ENCODE results near the gene AJUBA. TPM values are rescaled to one million over a fixed set of nuclear protein-coding genes. Genes with fewer than 3 reads are reported as not detected.
A peak's percentile ranks its signal among the peaks of the same experiment; 100 is the strongest.
"Not testable (repeated sequence)": the region's sequence is repeated elsewhere in the genome, so short reads cannot be mapped to it uniquely, and the experiment has no call there.

Gene AJUBA
- total RNA-seq, 2 experiments from 2014 or later: 1.2 to 1.3 TPM

- no peak for DNase-seq
- peaks cover 6% of the 10 kb centered on the region for H3K4me1 Mint-ChIP-seq
- no peak overlapping the region for H3K27ac Mint-ChIP-seq
- no peaks in the 10 kb centered on the region for H3K27me3 Mint-ChIP-seq
- no peaks in the 10 kb centered on the region for H3K36me3 Mint-ChIP-seq (ENCODE audit: low read depth)
- ChIA-PET CTCF (no interaction called here), POLR2A (no interaction called here)
- no peak overlapping the region for H3K4me3 Mint-ChIP-seq
- H3K9me3 Mint-ChIP-seq: no peaks in the 10 kb centered on the region
Measured at GRCh38 chr14:23018107-23018506, 35.8 kb upstream of the AJUBA start.

DNA sequence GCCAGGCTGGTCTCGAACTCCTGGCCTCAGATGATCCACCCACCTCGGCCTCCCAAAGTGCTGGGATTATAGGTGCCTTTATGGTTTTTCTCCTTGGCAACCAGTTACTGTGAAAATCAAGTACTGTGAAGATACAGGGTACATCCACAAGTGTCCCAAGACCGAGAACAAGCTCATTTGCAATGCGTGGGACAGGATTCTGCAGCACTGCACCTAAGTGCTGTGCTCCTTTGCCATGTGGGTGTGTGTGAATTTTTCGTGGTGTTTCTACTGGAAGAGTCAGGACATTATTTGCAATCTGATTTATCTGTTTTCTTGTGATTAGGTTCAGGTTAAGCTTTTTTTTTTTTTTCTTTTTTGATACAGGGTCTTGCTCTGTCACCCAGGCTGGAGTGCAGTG, 34.7 kb upstream of the AJUBA start:
- Mint-ChIP-seq H3K4me3 (no peak overlapping the region), H3K4me1 (peaks cover 2% of the 10 kb centered on the region), H3K27ac (no peak overlapping the region), H3K27me3 (no peaks in the 10 kb centered on the region), H3K9me3 (no peaks in the 10 kb centered on the region), H3K36me3 (ENCODE audit: low read depth) (no peaks in the 10 kb centered on the region)
- CTCF ChIA-PET: interaction anchor here (1.2 to 1.6 kb wide), 4 partner anchors 10 to 41 kb away, joined by 3 to 9 read pairs (median 4); no protein-coding TSS in a partner anchor
- POLR2A ChIA-PET: interaction anchor here (2.0 kb wide), 1 partner anchor 10 kb away, joined by 15 read pairs; no protein-coding TSS in a partner anchor
- no peak for DNase-seq

- Mint-ChIP-seq H3K27ac (no peak overlapping the region), H3K36me3 (ENCODE audit: low read depth) (no peaks in the 10 kb centered on the region), H3K9me3 (no peaks in the 10 kb centered on the region), H3K4me1 (peaks cover 6% of the 10 kb centered on the region), H3K27me3 (no peaks in the 10 kb centered on the region), H3K4me3 (no peak overlapping the region)
- CTCF ChIA-PET: interaction anchor here (1.0 to 1.6 kb wide), 3 partner anchors 29 to 53 kb away, joined by 4 to 5 read pairs (median 4); no protein-coding TSS in a partner anchor
- no peak for DNase-seq
- POLR2A ChIA-PET: interaction anchor here (2.0 kb wide), 1 partner anchor 9 kb away, joined by 15 read pairs; no protein-coding TSS in a partner anchor
Measured at GRCh38 chr14:23015618-23016017, 33.3 kb upstream of the AJUBA start.

DNA sequence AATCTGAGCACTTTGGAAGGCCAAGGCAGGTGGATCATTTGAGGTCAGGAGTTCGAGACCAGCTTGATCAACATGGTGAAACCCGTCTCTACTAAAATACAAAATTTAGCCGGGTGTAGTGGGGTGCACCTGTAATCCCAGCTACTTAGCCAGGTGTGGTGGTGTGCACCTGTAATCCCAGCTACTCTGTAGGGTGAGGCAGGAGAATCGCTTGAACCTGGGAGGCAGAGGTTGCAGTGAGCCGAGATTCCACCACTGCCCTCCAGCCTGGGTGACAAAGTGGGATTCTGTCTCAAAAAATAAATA, 31.4 kb upstream of the AJUBA start:
- POLR2A ChIA-PET: interaction anchor here (1.2 kb wide), 1 partner anchor 27 kb away, joined by 5 read pairs; no protein-coding TSS in a partner anchor
- not testable (repeated sequence) for H3K4me3 Mint-ChIP-seq; H3K27me3 Mint-ChIP-seq; DNase-seq; H3K36me3 Mint-ChIP-seq (ENCODE audit: low read depth); H3K9me3 Mint-ChIP-seq; H3K27ac Mint-ChIP-seq
- H3K4me1 Mint-ChIP-seq: peaks cover 21% of the 10 kb centered on the region
- CTCF ChIA-PET: interaction anchor here (1.3 to 1.7 kb wide), 3 partner anchors 28 to 55 kb away, joined by 3 to 9 read pairs (median 5); no protein-coding TSS in a partner anchor

DNA sequence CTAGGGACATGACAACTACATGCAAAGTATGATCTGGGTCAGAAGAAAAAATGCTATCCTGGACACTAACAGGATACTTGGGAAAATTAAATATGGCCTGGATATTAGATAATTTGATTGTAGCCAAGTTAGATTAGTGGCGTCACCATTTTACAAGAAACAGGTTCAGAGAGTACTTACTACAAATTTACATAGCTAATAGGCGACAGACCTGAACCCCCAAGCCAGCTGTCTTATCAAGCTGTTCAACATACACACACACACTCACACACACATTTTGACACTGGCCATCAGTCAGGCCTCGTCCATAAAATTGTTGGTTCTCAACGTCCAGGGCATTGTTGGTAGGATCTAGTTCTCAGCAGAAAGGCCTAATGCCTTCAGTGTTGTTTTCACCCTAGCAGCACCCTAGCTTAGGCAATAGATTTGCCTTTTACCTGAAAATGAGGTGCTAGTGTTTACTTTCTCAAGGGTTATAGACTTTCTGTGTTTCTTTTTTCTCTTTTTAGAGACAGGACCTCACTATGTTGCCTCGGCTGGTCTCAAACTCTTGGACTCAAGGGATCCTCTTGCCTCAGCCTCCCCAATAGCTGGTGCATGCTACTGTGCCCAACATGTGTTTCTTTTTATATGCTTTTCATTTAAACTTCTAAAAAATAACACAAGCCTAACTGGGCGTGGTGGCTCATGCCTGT, 30.9 kb upstream of the AJUBA start:
- POLR2A ChIA-PET: interaction anchor here (1.2 kb wide), 2 partner anchors 10 to 27 kb away, joined by 3 to 5 read pairs; no protein-coding TSS in a partner anchor
- Mint-ChIP-seq H3K27me3 (no peaks in the 10 kb centered on the region), H3K4me1 (peaks cover 26% of the 10 kb centered on the region), H3K4me3 (no peak overlapping the region), H3K9me3 (no peaks in the 10 kb centered on the region), H3K36me3 (ENCODE audit: low read depth) (peaks cover 2% of the 10 kb centered on the region), H3K27ac (no peak overlapping the region)
- no peak for DNase-seq
- CTCF ChIA-PET: interaction anchor here (1.3 to 1.7 kb wide), 3 partner anchors 27 to 56 kb away, joined by 3 to 9 read pairs (median 5); no protein-coding TSS in a partner anchor

DNA sequence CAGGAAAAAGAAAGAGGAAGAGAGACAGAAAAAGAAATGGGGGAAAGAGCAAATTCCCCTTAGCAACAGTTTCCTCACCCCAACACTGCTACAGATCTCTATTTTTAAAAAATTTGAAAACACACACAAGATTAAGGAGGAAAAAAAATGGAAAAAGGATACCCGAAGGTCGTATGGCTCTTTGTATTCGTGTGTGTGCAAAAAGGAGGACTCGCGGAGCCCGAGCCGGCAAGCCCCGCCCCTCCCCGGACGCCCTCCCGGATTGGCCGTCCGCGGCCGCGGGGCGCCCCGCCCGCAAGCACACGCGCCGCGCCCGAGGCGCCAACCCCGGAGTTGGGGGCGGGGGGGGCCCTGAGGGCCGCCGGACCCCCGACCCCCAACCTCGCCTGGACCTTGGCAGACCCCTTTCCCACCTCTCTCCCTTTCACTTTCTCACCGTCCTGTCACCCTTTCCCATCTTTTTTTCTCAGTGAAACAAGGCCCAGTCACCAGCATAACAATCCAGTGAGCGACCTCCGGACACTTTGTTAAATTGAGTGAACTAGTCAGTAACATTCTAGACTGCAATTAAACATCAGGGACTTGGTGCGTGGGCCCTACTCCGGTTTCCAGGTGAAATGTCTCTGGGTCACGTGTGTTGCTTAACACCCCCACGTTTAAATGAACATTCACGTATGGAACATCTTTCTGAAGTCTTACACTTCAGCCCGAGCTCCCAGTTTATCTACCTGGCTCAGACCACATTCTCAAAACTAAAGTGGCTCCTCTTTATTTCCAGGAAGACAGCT, 27.8 kb upstream of the AJUBA start, which contains the start of gene C14orf93:
Gene C14orf93, minus strand, starts transcription at position 205 of the 788 bp plus-strand sequence. CDS start 11,120 bp downstream, outside the sequence.
- POLR2A ChIA-PET: interaction anchor here (1.1 to 1.2 kb wide), 2 partner anchors 11 to 14 kb away, joined by 3 to 4 read pairs; no protein-coding TSS in a partner anchor
- H3K27ac Mint-ChIP-seq: peak within 1 kb of the TSS; percentile 94
- no peaks in the 10 kb centered on the region for H3K9me3 Mint-ChIP-seq
- peaks cover 47% of the 10 kb centered on the region for H3K4me1 Mint-ChIP-seq
- H3K4me3 Mint-ChIP-seq: peak within 1 kb of the TSS; percentile 95
- no peaks in the 10 kb centered on the region for H3K27me3 Mint-ChIP-seq
- CTCF ChIA-PET: interaction anchor here (0.7 to 1.2 kb wide), 5 partner anchors 14 to 59 kb away, joined by 3 to 6 read pairs (median 4); no protein-coding TSS in a partner anchor
- peak; percentile 86 for DNase-seq
- H3K36me3 Mint-ChIP-seq (ENCODE audit: low read depth): peaks cover 2% of the 10 kb centered on the region

DNA sequence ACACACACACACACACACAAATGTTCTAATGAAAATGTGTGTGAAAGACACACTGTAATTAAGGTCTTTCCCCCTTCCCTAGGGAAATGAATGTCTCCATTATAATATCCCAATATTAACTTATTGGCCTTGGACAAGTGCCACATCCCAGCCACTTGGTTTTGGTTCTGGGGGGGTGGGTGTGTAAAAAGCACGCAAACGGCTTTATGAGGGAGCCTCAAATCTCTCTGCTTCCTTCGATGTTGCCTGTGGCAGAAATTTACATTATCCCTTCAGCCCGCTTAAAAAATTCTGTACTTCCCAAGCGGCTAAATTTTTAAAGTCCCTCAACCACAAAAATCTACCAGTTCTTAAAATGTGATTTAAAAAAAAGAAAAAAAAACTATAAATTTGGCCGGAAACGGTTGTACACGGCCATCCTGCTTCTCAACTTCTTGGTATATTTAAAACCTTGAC, 27.2 kb upstream of the AJUBA start:
- H3K27ac Mint-ChIP-seq: peak overlapping the region; percentile 94
- POLR2A ChIA-PET: interaction anchor here (1.3 to 3.5 kb wide), 4 partner anchors 19 to 85 kb away, joined by 4 to 18 read pairs (median 6); partner anchors contain the start of genes ACIN1, C14orf119 and PSMB5

DNA sequence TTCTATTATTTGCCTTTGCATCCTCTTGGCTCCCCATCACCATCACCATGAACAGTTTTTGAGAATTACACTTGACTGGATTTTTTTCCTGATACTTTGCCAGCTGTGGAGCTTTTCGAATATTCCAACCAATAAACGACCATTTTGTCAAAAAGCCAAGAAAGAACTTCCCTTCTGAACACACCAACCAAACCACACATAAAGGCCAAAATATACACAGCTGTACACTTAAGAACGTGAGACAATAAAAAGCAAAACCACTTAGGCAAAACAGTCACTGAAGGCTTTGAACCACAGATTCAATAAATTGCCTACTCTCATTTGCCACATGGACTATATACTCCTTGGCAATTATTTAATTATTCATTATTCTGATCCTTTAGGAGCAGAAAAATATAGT, 26.5 kb upstream of the AJUBA start:
- Mint-ChIP-seq H3K4me3 (peak overlapping the region; percentile 95), H3K9me3 (no peaks in the 10 kb centered on the region), H3K4me1 (peaks cover 51% of the 10 kb centered on the region), H3K36me3 (ENCODE audit: low read depth) (peaks cover 2% of the 10 kb centered on the region), H3K27ac (peak overlapping the region; percentile 94), H3K27me3 (no peaks in the 10 kb centered on the region)
- CTCF ChIA-PET: interaction anchor here (0.6 to 4.1 kb wide), 4 partner anchors 14 to 60 kb away, joined by 5 to 54 read pairs (median 24); no protein-coding TSS in a partner anchor
- DNase-seq: no peak
- POLR2A ChIA-PET: interaction anchor here (0.9 to 3.7 kb wide), 8 partner anchors 15 to 91 kb away, joined by 3 to 48 read pairs (median 5); partner anchors contain the start of genes ACIN1, C14orf119 and PSMB5

More for the DNA sequence above, 27.2 kb upstream of the AJUBA start:
- no peak for DNase-seq
- H3K36me3 Mint-ChIP-seq (ENCODE audit: low read depth): peaks cover 2% of the 10 kb centered on the region
- H3K9me3 Mint-ChIP-seq: no peaks in the 10 kb centered on the region
- peak overlapping the region; percentile 95 for H3K4me3 Mint-ChIP-seq
- H3K27me3 Mint-ChIP-seq: no peaks in the 10 kb centered on the region
- H3K4me1 Mint-ChIP-seq: peaks cover 51% of the 10 kb centered on the region
- CTCF ChIA-PET: interaction anchor here (4.1 kb wide), 1 partner anchor 24 kb away, joined by 54 read pairs; no protein-coding TSS in a partner anchor

DNA sequence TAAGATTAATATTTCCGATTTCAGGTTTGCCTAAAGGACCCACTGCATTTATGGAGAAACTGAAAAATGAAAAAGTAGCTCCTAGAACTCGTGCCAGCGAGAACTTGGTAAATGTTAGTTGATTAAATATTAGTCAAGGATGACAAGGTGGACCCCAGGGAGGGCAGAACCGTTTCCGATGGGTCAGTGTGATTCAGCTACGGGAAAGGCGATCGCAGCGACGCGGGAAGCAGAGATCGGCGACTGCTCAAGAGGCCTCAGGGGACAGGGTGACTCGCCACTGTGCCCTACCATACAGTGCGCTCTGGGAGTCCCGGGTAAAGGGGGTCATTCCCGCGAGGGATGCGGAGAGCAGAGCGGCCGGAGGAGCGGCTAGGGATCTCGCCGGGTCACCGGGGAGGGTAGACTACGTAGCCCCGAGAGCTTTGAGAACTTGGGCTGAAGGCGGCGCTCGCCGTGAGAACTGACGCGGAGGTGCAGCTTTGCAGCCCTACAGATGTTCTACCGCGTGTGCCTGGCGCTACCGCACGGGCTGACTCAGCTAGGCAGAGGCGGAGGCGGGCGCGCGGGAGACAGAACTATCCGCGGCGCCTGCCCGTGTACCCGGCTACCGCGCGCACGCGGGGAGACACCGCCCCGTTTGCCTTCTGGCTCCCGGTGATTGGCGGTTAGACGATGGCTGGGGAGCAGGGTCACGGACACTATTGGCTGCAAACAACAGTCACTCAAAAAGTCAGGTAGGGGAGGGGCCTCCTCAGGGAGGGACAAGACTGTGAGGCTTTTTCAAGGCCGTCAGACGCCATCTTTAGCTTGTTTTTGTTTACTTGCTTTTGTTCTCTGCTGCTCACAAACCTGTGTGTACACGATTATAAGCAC, 24.4 kb upstream of the AJUBA start:
- DNase-seq: peak; percentile 98
- peaks cover 51% of the 10 kb centered on the region for H3K4me1 Mint-ChIP-seq
- CTCF ChIA-PET: interaction anchor here (0.5 to 4.1 kb wide), 37 partner anchors 8 to 498 kb away, joined by 3 to 54 read pairs (median 6); partner anchors contain the start of genes ACIN1, AJUBA, C14orf119 and CDH24
- peak overlapping the region; percentile 93 for H3K4me3 Mint-ChIP-seq
- peaks cover 2% of the 10 kb centered on the region for H3K36me3 Mint-ChIP-seq (ENCODE audit: low read depth)
- POLR2A ChIA-PET: interaction anchor here (0.7 to 3.7 kb wide), 47 partner anchors 8 to 1741 kb away, joined by 3 to 48 read pairs (median 5); partner anchors contain the start of genes ACIN1, AJUBA, C14orf119 and CDH24
- no peaks in the 10 kb centered on the region for H3K9me3 Mint-ChIP-seq
- H3K27ac Mint-ChIP-seq: peak overlapping the region; percentile 94
- no peaks in the 10 kb centered on the region for H3K27me3 Mint-ChIP-seq

DNA sequence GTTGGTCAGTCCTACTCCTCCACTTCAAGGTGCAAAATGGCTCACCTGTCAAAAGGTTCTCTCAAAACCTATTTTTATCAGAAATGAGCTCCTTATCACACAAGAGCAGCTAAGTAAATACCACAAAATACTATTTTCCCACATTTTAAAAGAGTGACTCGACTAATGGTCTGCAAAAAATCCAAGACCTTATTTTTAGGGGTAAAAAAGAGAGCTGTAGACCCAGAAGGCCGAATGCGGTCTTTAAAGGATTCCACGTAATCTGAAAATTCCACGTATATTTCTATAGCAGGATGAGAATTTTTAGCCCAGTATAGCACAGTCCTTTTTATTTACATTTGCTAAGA, 23.8 kb upstream of the AJUBA start:
- Mint-ChIP-seq H3K27me3 (no peaks in the 10 kb centered on the region), H3K36me3 (ENCODE audit: low read depth) (peaks cover 2% of the 10 kb centered on the region), H3K4me3 (peak overlapping the region; percentile 93), H3K4me1 (peaks cover 48% of the 10 kb centered on the region), H3K27ac (peak overlapping the region; percentile 94), H3K9me3 (no peaks in the 10 kb centered on the region)
- no peak for DNase-seq
- ChIA-PET POLR2A (interaction anchor here (0.7 to 3.7 kb wide), 34 partner anchors 8 to 1740 kb away, joined by 3 to 48 read pairs (median 8); partner anchors contain the start of genes ACIN1, AJUBA, C14orf119 and CDH24), CTCF (interaction anchor here (0.5 to 4.1 kb wide), 29 partner anchors 9 to 449 kb away, joined by 3 to 54 read pairs (median 9); partner anchors contain the start of genes ACIN1, AJUBA, C14orf119 and CDH24)

DNA sequence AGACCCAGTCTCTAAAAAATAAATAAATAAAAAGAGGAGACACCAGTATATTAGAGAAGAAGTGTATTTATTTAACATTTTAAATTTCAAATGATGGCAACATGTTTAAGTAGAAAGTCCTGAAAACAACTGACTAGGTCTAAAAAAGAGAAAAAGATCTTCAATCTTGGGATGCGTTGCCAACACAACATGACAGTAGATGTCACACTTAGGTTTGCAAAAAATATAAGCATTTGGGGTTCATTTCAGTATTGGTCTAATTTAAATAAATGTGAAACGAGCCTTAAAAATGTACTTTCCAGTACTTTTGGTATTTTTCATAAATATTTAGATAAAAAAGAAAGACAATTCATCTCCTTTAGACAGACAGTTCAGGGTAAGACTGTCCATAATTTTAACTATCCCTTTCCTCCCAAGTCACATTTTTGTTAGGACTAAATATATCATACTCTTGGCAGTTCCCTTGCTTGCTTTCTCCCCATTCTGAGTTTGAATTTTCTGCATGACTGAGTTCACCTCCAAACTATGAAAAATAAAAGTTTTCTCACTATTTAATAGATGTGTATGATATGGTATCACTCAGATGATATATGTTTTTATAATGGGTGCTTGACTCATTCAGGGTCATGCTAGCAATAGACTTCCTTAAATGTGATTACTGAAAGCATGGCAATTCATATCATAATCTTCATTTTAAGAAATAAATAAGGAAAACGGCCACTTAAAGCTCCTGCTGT, 23.3 kb upstream of the AJUBA start:
- peaks cover 47% of the 10 kb centered on the region for H3K4me1 Mint-ChIP-seq
- ChIA-PET CTCF (interaction anchor here (0.8 to 4.1 kb wide), 22 partner anchors 9 to 449 kb away, joined by 3 to 54 read pairs (median 10); partner anchors contain the start of genes ACIN1, AJUBA, C14orf119 and CDH24), POLR2A (interaction anchor here (0.7 to 3.7 kb wide), 23 partner anchors 8 to 436 kb away, joined by 3 to 48 read pairs (median 8); partner anchors contain the start of genes ACIN1, AJUBA, C14orf119 and HAUS4)
- no peaks in the 10 kb centered on the region for H3K27me3 Mint-ChIP-seq
- H3K9me3 Mint-ChIP-seq: no peaks in the 10 kb centered on the region
- H3K4me3 Mint-ChIP-seq: peak overlapping the region; percentile 93
- peaks cover 2% of the 10 kb centered on the region for H3K36me3 Mint-ChIP-seq (ENCODE audit: low read depth)
- DNase-seq: no peak
- H3K27ac Mint-ChIP-seq: peak overlapping the region; percentile 94

Data from activated CD4-positive, alpha-beta memory T cell treated with anti-CD3 and anti-CD28 coated beads, Interleukin-2, amount 10 ng/mL, durations not matched to agents 7 days and 5 days (primary cell).